NCI-H187 (cell line): ENCODE results near the gene CNIH2.
"Not testable (repeated sequence)": the region's sequence is repeated elsewhere in the genome, so short reads cannot be mapped to it uniquely, and the experiment has no call there.

ENCODE experiments used
- DNase-seq, 2 experiments: peaks; one replicate each; lab custom pipeline; 2025; lab: John Stamatoyannopoulos, UW

The CNIH2 gene

DNA sequence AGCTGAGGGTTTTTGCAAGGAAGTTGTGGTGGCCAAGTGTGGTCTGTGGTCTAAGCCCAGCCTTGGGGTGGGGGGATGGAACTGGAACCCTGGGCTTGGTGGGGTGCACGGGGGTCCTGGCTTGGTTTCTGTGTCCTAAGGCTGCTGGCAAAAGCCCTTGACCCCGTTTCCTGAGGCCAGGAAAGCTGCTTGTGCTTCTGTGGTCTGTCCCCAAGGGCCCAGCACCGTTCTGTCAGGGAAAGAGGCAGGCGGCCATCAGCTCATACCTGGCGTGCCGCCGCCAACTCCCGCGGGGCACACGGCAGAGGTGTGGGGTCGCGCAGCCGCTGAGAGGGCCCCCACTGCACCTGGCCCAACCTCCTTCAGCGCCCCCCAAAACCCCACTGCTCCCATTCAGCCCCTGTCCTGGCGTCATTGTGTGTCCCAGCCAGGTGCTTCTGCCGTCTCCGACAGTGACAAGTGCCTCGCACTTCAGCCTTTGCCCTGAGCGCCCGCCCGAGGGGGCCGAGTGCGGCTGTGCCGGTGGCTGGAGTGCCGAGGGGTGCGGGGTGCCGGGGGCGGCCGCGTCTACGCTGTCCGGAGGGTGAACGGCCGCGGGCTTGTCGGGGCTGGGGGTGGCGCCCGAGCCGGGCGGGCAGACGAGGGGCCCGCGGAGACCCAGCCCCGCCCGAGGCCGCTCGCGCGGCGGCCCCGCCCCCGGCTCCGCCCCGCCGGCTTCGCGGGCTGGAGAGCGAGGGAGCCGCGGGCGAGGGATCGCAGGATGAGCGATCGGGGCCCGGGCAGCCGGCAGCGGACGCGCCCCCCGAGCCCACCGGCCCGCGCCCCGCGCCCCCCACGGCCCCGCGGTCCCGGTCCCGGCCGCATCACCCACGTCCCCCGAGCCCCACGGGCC is at the start of gene CNIH2:
CNIH2 (plus strand) TSS at position 705 of the 892 bp plus-strand sequence. CDS start 282 bp downstream, outside the sequence.
- DNase-seq, result peak in 1 of 2 experiments; percentile 43

DNA sequence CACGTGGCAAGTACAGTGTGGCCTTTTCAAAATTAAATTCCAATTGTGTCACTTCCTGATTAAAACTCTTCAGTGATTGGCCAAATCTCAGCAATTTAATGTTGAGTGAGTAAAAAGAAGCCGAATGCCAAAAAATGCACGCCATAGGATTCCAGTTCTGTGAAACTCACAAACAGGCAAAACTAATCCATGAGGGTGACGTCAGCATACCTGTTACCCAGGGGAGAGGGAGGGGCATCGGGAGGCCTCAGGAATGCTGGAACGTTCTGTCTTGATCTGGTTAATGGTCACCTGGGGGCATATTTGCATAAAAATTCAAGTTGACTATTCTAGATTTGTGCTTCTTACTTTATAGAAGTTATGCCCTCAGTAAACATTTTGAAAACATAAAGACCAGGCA is 49.5 kb upstream of the CNIH2 start:
- no peak for DNase-seq

DNA sequence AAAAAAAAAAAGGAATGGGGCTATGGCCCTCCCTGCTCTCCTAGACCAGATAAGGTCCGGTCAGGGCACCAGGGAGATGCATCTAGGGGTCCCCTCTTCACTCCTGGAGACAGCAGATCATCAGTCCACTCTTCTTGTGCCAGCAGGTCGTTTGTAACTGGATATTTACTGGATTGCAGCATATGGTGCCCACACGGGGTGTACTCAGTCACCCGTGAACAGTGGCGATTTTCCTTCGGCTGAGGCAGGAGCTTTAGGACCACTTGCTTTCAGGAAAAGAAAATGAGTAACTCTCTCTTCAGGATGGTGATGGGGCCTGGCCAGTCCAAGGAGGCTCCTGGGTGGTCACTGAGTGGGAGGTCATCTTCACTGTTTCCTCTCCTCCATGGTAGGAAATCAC is 47.8 kb upstream of the CNIH2 start:
- no peak for DNase-seq

DNA sequence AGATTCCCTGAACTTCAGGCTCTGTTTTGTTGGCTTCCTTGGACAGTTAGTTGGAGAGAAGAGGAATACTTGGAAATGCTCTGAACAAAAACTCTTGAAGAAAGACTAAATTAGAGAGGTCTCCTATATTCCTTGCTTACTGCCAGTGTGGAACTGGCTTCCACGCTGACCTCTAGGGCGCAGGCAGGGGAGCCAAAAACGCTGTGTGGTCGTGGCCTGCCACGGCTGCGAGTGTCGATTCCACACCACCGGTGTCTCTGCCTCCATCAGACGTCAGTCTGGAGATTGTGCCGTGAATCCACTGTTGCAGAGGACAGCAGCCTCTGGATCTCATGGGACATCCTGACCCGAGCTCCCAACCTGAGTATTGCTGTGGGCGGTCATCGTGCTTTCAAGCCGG is 47.0 kb upstream of the CNIH2 start:
- DNase-seq, result no peak

DNA sequence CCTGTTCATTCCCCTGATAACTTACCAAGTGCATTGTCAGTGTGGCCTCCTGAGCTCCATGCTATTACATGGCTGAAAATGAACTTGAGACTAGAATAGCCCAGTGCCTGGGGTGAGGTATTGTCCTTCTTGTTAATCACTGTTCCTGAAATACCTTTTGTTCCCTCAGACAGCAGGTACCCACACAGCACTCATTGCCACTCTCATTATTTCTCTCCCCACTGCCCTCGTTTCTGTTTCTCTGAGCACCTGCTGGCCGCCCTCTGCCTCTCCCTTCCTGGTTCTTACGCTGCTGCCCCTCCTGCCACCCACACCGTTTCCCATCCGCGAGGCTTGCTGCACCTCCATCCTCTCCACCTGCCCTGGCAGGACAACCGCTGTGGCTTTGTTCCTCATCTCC is 46.4 kb upstream of the CNIH2 start:
- DNase-seq, result peak in 1 of 2 experiments; percentile 32

DNA sequence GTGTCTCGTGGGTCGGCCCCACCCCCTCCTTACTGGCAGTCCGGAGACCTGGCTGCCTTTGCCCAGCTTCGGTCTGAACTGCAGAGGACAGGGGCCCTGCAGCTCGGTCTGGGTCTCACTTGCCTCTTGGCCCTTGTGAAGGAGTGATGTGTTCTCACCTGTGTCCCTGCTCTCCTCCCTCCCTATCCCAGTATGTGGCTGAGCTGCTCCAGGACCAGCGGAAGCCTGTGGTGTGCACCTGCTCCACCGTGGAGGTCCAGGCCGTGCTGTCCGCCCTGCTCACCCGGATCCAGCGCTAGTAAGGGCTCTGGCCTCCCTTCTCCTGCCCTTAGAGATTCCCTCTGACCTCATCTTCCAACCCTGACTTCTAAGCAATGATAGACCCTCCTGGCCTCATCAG is 45.2 kb upstream of the CNIH2 start:
- no peak for DNase-seq

DNA sequence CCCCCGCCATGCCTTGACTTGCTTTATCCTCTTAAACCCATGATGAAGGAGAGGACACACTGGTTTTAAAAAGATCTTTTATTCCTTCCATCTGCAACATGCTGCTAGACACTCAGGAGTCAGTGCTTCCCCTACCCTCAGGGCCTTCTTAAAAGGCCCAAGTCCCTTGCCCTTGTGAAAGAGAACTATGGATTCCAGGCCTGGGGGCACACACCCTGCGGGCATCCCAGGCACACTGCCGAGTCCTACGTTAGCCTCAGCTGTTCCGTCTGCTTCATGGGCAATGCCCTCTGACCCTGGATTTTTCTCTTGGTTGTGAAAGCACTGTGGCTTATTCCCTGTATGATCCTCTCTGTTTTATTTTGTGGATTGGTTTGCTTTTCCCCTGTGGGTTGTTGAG is 44.7 kb upstream of the CNIH2 start:
- DNase-seq, result no peak

DNA sequence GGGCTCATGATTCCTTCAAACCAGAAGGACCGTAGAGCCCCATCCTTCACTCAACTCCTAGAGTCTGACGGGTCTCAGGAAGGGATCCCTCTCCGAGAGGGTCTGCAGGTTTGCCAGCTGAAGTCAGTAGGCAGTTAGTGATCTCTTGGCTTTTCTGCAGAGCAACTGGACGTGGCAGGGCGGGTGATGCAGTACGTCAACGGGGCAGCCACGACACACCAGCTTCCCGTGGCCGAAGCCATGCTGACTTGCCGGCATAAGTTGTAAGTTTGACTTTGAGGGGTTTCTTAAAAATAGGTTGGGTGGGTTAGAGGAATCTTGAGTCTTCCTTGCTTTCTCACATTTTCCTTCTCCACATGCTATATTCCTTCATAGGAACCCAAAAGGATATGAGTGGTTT is 42.8 kb upstream of the CNIH2 start:
- DNase-seq, result no peak

DNA sequence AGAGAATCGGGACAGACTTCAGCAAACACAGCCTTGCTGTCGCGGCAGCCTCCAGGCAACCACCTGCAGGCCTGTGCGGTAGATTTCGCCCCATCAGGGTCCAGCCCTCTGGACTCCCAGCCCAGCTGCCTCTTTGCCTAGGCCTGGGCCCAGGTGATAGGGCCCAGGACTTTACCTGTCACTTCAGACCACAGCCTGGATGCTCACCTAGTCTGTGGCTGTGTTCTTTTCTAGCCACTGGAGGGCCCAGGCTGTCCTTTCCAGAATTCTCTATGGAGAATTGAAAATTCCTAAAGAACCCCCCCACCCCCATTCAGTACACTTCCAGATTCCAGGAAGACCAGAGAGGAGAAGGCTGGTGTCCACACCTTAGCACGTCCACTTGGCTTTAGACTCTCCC is 40.1 kb upstream of the CNIH2 start:
- no peak for DNase-seq

DNA sequence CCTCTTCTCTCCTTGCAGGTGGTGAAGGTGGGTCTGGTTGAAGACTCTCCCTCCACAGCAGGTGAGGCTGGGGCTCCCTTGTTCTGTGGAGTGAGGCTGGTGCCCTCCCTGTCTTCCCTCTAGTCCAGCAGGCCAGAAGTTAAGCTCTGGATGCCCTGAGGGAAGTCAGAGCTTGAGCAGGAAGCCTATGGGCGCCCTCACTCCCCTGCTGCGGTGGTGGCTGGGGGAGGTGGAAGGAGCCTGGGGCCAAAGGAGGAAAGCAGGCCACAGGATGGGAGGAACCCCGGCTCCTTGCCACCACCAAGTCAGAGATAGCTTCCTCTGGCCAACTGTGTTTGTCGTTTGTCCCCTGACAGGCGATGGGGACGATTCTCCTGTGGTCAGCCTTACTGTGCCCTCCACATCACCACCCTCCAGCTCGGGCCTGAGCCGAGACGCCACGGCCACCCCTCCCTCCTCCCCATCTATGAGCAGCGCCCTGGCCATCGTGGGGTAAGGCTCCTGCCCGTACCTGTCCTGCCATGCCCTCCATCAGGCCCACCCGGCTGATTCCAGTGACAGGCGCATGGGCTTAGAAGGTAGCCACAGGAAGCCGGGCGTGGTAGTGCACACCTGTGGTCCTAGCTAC is 39.1 kb upstream of the CNIH2 start:
- no peak for DNase-seq

DNA sequence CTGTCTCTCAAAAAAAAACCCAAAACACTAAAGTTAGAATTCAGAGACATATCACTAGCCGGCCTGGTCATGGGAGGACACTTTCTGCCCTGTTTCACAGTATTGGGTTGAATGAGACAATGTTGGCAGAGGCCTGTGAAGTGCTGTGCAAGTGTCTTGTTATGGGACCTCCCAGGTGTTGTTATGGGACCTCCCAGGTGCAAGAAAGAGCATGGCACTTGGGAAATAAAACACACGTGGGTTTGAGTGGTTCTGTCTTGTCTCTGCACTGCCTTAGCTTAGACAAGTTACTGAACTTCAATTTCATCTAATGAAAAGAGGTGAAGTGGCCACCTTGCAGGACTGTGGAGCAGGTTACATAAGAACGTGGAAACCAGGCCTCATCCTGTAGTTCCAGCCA is 38.5 kb upstream of the CNIH2 start:
- no peak for DNase-seq

DNA sequence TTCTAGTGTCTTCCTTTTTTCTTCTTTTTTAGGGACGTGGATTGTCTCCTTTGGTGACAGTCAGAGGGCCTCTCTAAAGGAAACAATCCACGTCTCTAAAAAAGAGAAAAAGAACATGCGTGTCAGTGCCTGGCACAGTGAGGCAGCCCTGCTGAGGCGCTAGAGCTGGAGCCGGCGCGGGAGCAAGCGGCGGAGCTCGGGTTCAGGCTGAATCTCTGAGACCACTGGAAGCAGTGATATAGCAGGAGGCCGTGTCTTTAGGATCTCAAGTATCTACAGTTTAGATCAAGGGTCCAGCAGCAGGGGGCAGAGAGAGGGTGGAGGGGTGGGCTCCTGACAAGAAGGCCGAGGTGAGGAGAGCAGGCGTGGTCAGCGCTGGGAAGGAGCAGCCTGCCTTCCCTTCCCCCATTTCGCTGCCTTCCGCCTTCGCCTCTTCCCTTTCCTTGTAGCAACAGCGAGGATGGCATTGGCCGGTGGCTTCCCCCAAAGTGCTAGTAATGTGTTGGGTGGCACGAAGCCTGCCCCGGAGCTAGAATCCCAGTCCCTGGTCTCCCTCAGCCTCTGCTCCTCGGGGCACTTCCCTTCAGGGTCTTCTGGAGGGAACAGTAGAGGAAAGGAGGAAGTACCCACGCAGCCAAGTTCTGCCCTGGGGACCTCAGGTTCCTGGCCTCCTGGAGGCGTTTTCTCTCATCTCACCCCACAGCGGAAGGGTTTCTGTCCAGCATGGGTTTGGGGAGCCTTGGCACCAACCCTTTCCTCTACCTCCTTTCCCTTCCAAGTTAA is 37.8 kb upstream of the CNIH2 start:
- no peak for DNase-seq

DNA sequence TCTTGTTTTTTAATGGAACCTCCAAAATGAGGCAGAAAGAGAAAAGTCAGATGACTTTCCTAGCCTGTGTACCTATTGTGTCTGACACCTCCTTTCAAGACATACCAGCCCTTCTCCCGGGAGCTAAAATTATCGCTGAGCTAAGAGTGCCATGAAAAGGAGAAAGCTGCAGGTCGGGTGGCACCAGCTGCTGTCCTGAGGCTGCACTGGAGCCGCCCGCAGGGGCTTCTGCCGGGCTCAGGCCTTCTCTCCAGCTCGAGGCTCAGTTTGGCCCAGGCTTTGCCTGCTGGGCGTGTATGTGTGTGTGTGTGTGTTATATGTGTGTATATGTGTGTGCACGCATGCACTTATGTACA is 37.2 kb upstream of the CNIH2 start:
- no peak for DNase-seq

DNA sequence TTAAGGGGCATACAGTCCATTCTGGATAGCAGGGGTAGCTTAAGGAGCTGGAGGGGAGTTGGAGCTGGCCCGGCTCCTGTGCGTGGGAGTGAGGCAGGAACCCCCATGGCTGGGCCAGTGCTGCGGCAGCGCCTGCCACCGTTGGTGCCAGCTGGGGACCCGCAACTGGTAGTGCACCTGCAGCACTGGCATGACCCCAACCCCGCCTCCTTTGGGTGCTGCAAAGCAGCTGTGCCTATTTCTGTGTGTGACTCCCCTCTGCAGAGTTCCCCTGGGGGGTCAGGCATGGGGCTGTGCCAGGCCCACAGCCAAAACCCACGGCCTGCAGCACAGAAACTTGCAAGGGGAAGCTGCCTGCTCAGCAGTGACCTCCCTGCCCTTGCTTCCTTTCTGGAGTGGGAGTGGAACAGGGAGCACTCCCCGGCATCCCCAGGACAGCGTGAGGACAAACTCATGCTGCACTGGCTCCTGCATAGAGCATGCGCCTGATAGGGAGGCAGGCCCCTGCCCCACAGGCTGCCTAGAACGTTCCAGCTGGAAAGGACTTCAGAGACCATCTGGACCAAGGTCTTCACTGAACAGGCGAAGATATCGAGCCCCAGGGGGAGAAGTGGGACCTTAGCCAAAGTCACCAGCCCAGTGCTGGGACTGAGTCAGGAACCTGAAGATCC is 35.7 kb upstream of the CNIH2 start:
- no peak for DNase-seq

DNA sequence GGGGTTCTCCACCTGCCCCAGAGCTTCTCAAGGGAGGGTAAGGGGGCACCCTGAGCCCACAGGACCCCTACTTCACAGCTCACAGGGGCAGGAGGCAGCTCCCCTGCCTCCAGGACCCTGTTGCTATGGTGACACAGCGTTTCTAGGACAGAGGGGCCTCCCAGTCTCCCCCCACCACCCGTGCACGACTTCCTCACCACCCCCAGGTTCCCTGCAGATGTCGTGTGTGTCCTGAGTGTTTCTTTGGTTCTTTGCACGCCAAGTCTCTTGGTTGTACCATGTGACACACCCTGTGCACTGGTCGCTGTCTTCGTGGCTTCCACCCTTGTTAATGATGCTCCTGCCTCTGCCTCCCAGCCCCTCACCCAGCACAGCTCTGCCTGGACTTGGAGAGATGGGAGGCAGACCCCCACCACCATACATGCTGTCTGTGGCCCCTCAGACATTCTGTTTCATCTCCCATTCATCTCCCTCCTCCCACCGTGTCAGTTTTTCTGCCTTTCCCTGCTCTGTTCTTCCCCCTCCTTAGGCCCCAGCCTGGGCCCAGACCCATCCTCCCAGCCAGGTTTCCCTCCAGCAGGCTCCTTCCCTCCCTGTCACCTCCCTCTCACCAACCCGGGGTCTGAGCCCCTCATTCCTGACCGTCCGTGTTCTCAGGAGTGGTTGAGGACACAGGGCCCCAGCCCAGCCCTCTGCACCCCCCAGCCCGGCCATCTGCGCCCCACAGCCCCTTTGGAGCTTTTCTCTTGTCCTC is 34.0 kb upstream of the CNIH2 start:
- no peak for DNase-seq

DNA sequence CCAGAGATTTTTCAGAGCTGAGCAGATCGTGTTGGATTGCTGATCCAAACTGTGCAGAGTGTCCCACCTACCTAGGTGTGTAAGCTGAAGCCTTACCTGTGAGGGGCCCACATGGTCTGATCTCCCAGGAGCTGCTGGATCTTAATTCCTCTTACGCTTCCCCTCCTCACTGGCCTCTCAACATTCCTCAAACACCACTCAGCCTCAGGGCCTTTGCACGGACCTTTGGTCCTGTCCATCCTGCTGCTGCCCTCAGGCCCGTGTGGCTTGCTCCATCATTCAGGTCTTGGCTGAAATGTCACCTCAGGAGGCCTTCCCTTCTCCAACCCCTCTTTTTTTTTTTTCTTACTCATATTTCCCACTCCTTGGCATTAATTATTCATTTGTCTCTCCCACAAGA is 30.7 kb upstream of the CNIH2 start:
- DNase-seq, result no peak

DNA sequence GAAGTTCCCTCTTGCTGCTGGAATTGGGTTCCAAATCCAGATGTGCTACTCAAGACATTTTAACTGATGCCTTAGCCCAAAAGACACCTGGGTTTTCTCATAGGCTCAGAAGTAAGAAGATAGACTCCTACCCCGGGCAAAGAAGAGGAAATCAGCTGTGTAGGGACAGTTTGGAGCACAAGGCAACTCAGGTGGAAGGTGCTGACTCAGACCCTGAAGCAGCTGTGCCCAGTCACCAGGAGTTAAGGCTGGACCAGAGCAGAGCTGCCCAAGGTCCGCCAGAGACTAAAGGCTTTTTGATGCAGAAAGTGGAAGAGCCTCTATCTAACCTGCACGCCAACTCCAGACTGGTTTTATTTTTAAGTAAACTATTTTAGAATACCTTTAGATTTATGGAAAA is 30.2 kb upstream of the CNIH2 start:
- no peak for DNase-seq

DNA sequence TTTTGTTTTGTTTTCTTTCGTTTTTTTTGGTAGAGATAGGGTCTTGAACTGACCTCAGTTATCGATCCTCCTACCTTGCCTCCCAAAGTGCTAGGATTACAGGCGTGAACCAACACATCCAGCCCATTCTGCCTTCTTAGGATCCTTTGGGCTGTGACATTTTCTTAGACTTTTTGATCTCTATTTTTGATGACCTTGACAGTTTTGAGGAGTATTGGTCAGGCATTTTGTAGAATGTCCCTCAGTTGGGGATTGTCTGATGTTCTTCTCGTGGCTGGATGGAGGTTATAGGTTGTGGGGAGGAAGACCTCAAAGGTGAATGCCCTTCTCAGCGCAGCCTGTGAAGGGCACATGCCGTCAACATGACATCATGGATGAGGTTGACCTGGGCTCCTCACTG is 29.1 kb upstream of the CNIH2 start:
- DNase-seq, result no peak

DNA sequence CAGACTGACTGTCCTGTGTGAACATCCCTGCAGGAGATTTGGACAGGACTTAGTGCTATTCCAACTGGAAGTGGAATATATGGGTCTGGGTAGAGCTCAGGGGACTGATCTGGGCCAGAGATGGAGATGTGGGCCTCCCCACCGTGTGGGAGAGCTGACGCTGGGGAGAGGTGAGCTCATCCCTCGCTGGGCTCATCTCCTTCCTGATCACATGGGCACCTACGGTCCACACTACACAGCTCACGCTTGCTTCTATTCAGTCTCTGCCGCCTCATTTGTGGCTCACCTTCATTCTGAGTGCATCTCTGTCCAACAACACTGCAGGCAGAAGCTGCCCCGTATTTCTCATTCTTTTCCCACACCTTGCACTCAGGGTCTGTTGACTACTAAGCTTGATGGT is 26.2 kb upstream of the CNIH2 start:
- DNase-seq, result no peak

DNA sequence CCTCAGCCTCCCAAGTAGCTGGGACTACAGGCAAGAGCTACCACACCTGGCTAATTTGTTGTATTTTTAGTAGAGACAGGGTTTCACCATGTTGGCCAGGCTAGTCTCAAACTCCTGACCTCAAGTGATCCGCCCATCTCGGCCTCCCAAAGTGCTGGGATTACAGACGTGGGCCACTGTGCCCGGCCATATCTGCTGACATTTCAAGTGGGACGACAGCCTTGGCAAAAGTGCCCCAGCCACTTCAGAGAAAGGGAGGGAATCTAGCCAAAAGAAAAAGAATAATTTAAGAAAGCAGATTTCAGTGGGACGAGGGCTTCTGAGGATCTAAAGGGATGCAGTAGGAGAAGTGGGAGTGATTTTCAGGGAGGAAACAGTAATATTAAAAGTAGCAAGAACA is 24.9 kb upstream of the CNIH2 start:
- DNase-seq, result not testable (repeated sequence)

DNA sequence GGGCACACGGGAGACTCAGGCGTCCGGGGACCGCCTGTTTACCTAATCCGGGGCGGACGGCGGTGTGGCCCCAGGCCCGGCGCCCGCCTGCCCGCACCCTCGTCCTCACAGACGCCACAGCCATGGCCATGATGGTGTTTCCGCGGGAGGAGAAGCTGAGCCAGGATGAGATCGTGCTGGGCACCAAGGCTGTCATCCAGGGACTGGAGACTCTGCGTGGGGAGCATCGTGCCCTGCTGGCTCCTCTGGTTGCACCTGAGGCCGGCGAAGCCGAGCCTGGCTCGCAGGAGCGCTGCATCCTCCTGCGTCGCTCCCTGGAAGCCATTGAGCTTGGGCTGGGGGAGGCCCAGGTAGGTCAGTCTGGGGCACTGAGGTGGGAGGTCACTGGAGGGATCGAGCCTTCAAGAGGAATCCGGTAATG is 19.5 kb upstream of the CNIH2 start:
- no peak for DNase-seq

DNA sequence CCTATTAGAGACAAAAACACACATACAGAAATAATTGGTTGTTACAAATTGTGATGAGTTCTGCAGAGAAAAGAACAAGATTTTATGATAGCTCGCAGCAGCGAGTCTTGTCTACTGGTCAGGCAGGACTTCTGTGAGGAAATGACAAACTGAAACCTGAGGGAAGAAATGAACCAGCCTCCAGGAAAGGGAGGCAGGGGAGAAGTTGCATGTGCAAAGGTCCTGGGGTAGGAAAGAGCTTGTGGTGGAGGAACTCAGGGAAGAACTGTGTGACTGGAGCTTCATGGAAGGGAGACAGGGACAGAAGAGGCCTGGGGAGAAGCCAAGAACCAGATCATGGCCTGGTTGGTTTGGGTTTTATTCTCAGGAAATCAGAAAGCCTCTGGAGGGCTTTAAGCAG is 18.8 kb upstream of the CNIH2 start:
- no peak for DNase-seq
